Measurements from ENCODE around the gene FNDC3B.

Gene FNDC3B

DNA sequence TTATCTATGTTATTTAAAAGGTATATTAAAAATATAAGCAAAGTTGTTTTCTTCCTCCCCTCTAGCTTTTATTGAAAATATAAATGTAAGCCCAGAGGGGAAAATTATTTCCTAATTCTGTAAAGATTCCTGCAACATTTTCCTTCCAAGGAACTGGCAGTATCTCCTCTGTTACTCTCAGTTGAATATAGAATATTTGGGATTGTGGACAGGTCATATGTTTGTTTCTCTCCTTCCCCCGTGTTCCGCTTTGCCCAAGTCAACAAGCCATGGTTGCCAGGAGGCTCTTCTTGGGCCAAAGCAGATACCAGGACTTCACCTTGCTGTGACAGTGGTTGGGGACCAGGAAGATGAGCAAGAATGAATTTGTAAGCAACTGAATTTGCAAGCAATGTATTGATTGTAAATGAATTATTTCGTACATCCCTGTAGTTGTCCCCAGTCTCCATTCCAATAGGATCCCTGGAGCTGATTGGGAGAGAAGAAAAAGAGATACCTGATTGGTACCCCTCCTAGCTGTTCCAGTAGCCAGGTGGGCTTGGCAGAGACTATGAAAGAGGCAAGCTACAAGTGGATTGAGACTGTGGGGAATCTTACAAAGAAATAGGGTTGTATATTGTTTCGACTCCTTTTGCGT lies 130.8 kb downstream of the FNDC3B start:
- peaks cover 9% of the 10 kb centered on the region for H3K4me1 ChIP-seq
- no peaks in the 10 kb centered on the region for H3K36me3 ChIP-seq
- no peak for TF ChIP-seq CTCF (IDR thresholded peaks at IDR 0.05; ENCODE audit: low read depth, low read length)

GRCh38 chr3:172170841-172171240 lies 131.5 kb downstream of the FNDC3B start:
- Histone ChIP-seq H3K9me3 (no peaks in the 10 kb centered on the region), H3K27me3 (no peaks in the 10 kb centered on the region), H3K4me1 (peaks cover 14% of the 10 kb centered on the region), H3K36me3 (no peaks in the 10 kb centered on the region), H3K4me3 (ENCODE audit: low read depth, low read length) (no peak overlapping the region)
- no peak for DNase-seq
- no peak for TF ChIP-seq CTCF (IDR thresholded peaks at IDR 0.05; ENCODE audit: low read depth, low read length)

More for the DNA sequence above, 130.8 kb downstream of the FNDC3B start:
- H3K9me3 ChIP-seq, result no peaks in the 10 kb centered on the region
- no peak overlapping the region for H3K4me3 ChIP-seq (ENCODE audit: low read depth, low read length)
- H3K27me3 ChIP-seq, result no peaks in the 10 kb centered on the region
- no peak for DNase-seq

DNA sequence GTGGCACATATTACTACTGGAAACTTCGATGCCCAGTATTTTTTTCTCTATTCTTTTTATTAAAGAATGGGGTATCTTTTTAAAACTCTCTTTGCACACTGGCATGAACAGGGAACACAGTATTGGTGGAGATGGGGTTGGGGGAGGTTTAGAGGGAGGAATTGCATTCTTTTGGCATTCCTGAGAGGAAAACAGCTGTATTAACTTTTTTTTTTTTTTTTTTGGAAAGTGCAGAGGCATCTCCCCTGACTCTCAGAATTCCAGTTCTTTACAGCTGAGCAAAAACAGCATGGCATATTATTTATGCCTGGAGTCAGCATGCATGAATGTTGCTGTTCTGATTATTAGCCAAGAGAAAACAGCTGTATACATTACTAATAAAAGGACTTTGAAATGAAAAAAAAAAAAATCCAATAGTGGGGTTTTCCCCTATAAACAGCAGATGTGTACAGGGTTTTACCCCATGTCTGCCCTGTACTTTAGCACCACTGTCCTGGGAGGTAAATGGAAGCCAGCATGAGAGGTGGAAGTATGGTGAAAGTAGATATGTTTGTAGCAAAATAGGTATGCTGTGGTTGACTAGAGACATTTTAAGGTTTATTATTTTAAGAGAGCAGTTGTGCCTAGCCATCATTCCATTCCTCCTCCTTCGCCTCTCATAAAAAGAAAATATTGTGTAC lies 132.2 kb downstream of the FNDC3B start:
- Histone ChIP-seq H3K4me3 (ENCODE audit: low read depth, low read length) (no peak overlapping the region), H3K9me3 (no peaks in the 10 kb centered on the region), H3K36me3 (no peaks in the 10 kb centered on the region), H3K27me3 (no peaks in the 10 kb centered on the region), H3K4me1 (peaks cover 14% of the 10 kb centered on the region)
- TF ChIP-seq CTCF (IDR thresholded peaks at IDR 0.05; ENCODE audit: low read depth, low read length), result no peak
- DNase-seq, result no peak

DNA sequence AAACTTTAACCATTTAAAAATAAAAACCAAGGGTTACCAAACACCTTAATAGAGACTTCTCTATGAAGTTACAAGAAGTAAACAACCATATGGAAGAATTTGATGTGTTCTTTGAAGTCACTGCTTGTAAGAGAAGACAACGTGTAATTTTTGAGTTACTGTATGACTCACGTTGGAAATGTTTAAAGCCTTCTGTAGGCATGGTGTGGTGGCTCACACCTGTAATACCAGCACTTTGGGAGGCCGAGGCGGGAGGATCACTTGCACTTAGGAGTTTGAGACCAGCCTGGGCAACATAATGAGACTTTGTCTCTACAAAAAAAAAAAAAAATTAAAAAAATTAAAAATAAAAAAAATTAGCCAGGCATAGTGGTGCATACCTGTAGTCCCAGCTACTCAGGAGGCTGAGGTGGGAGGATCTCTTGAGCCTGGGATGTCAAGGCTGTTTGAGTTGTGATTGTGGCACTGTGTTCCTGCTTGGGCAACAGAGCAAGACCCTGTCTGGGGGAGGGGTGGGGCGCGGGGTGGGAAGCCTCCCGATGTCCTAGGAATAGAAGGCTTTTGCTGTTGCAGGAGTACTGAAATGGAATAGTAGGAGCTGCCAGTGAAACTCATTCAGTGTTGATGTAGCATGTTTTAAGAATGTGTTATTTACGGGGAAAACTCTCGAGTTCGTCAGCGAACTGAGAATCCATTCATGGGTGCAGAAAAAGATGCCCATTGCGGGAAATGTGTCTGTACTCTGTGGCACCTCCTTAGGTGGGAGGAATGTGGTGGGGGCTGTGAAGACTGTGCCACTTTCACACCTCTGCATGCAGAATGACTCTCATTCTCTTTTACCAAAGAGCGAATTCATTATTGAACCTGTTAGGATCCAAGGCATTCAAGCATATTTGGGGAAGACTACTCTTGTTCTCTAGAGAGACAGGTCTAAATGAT lies 134.2 kb downstream of the FNDC3B start:
- H3K4me1 ChIP-seq, result peaks cover 14% of the 10 kb centered on the region
- no peaks in the 10 kb centered on the region for H3K9me3 ChIP-seq
- no peaks in the 10 kb centered on the region for H3K36me3 ChIP-seq
- TF ChIP-seq CTCF (IDR thresholded peaks at IDR 0.05; ENCODE audit: low read depth, low read length), result no peak
- no peaks in the 10 kb centered on the region for H3K27me3 ChIP-seq
- no peak for DNase-seq
- no peak overlapping the region for H3K4me3 ChIP-seq (ENCODE audit: low read depth, low read length)

GRCh38 chr3:172174513-172175253 lies 135.3 kb downstream of the FNDC3B start:
- DNase-seq, result peak; percentile 27
- no peaks in the 10 kb centered on the region for H3K27me3 ChIP-seq

More at GRCh38 chr3:172174513-172175253, 135.3 kb downstream of the FNDC3B start:
- Histone ChIP-seq H3K36me3 (no peaks in the 10 kb centered on the region), H3K9me3 (no peaks in the 10 kb centered on the region), H3K4me3 (ENCODE audit: low read depth, low read length) (peak overlapping the region; percentile 21), H3K4me1 (peaks cover 14% of the 10 kb centered on the region)
- no peak for TF ChIP-seq CTCF (IDR thresholded peaks at IDR 0.05; ENCODE audit: low read depth, low read length)

Data from BE2C (cell line).